ENCODE data around the gene APOA5.
"Not testable (repeated sequence)": the region's sequence is repeated elsewhere in the genome, so short reads cannot be mapped to it uniquely, and the experiment has no call there.

APOA5 gene

GRCh38 chr11:116791813-116792143 is at the start of gene APOA5:
Gene APOA5 (minus strand): TSS chr11:116791879. CDS start chr11:116791860, 19 bp downstream.
- no peak for DNase-seq (ENCODE audit: low read depth, low spot score)

GRCh38 chr11:116840746-116841296 is 49.1 kb upstream of the APOA5 start:
- no peak overlapping the region for H3K27ac ChIP-seq
- no peak for DNase-seq (ENCODE audit: low read depth, low spot score)

More at GRCh38 chr11:116791813-116792143, at the start of gene APOA5:
- H3K27ac ChIP-seq, result peak within 1 kb of the TSS; percentile 17

- H3K27ac ChIP-seq, result no peak overlapping the region
- DNase-seq (ENCODE audit: low read depth, low spot score), result no peak
Measured at GRCh38 chr11:116840224-116840745, 48.6 kb upstream of the APOA5 start.

GRCh38 chr11:116838321-116839084 is 46.8 kb upstream of the APOA5 start:
- no peak for DNase-seq (ENCODE audit: low read depth, low spot score)
- no peak overlapping the region for H3K27ac ChIP-seq

GRCh38 chr11:116837231-116838091 is 45.8 kb upstream of the APOA5 start, which contains the start of gene APOA1:
Gene APOA1 (minus strand): TSS chr11:116837622. CDS start chr11:116837387, 235 bp downstream.
- no peak within 1 kb of the TSS for H3K27ac ChIP-seq
- DNase-seq (ENCODE audit: low read depth, low spot score), result no peak

GRCh38 chr11:116836632-116836991 is 44.9 kb upstream of the APOA5 start:
- DNase-seq (ENCODE audit: low read depth, low spot score), result no peak
- H3K27ac ChIP-seq, result no peak overlapping the region

- DNase-seq (ENCODE audit: low read depth, low spot score), result no peak
- H3K27ac ChIP-seq, result no peak overlapping the region
Measured at GRCh38 chr11:116835791-116836631, 44.3 kb upstream of the APOA5 start.

- no peak overlapping the region for H3K27ac ChIP-seq
- no peak for DNase-seq (ENCODE audit: low read depth, low spot score)
Measured at GRCh38 chr11:116835042-116835772, 43.5 kb upstream of the APOA5 start.

GRCh38 chr11:116834535-116835041 is 42.9 kb upstream of the APOA5 start:
- not testable (repeated sequence) for H3K27ac ChIP-seq; DNase-seq (ENCODE audit: low read depth, low spot score)

GRCh38 chr11:116833816-116834534 is 42.3 kb upstream of the APOA5 start:
- DNase-seq (ENCODE audit: low read depth, low spot score), result no peak
- no peak overlapping the region for H3K27ac ChIP-seq

- no peak for DNase-seq (ENCODE audit: low read depth, low spot score)
- no peak overlapping the region for H3K27ac ChIP-seq
Measured at GRCh38 chr11:116833491-116833815, 41.8 kb upstream of the APOA5 start.

- H3K27ac ChIP-seq, result no peak overlapping the region
- DNase-seq (ENCODE audit: low read depth, low spot score), result no peak
Measured at GRCh38 chr11:116832350-116833290, 40.9 kb upstream of the APOA5 start.

GRCh38 chr11:116831790-116832349 is 40.2 kb upstream of the APOA5 start:
- no peak overlapping the region for H3K27ac ChIP-seq
- DNase-seq (ENCODE audit: low read depth, low spot score), result no peak

- H3K27ac ChIP-seq, result no peak overlapping the region
- DNase-seq (ENCODE audit: low read depth, low spot score), result no peak
Measured at GRCh38 chr11:116830184-116830912, 38.7 kb upstream of the APOA5 start.

GRCh38 chr11:116829525-116830183 is 38.0 kb upstream of the APOA5 start, which contains the start of gene APOC3:
Gene APOC3 (plus strand): TSS chr11:116829907. CDS start chr11:116830583, 676 bp downstream.
- H3K27ac ChIP-seq, result no peak within 1 kb of the TSS
- DNase-seq (ENCODE audit: low read depth, low spot score), result no peak

Data from epithelial cell of prostate (primary cell).